Left ventricle myocardium inferior (tissue), 1 donor: Measurements from ENCODE around the gene ZKSCAN5. TPM values are rescaled to one million over a fixed set of nuclear protein-coding genes. Genes with fewer than 3 reads are reported as not detected.
"Not testable (repeated sequence)": the region's sequence is repeated elsewhere in the genome, so short reads cannot be mapped to it uniquely, and the experiment has no call there.

Experiments
- DNase-seq: peaks from one replicate; pipeline ENCODE4 v3.0.0-alpha.2; 2020
- H3K27ac ChIP-seq: fragments of 200-600 bp; replicated peaks from 2 replicates; pipeline ENCODE4 v1.8.0; 2021
- H3K27me3 ChIP-seq: fragments of 200-600 bp; 2 replicates; pipeline ENCODE4 v1.8.0; 2021; ENCODE audit warnings: low read depth
- H3K36me3 ChIP-seq: fragments of 200-600 bp; 2 replicates; pipeline ENCODE4 v1.8.0; 2021
- H3K4me1 ChIP-seq: fragments of 200-600 bp; 2 replicates; pipeline ENCODE4 v1.8.0; 2021
- H3K4me3 ChIP-seq: fragments of 200-600 bp; 2 replicates; pipeline ENCODE4 v1.8.0; 2021; ENCODE audit warnings: mild to moderate bottlenecking, moderate library complexity
- H3K9me3 ChIP-seq: fragments of 200-600 bp; replicated peaks from 2 replicates; pipeline ENCODE4 v1.8.0; 2021
- intact Hi-C: fragments of 100-400 bp; cut with micrococcal nuclease; formaldehyde crosslinking; loops from one replicate; pipeline ENCODE4 v1.11.0; 2022
- total RNA-seq: library from RNA; stranded (reverse); fragmentation: NEBNext Ultra II Directional; extraction: Animal tissue kit (Norgen Biotek cat#: 25700); gene quantifications from one replicate; pipeline ENCODE4 v1.2.1, GENCODE V29; 2021
- TF ChIP-seq, protein P1 (sequence below): fragments of 200-600 bp; IDR thresholded peaks from 2 replicates; pipeline ENCODE4 v1.8.0; 2021; ENCODE audit warnings: antibody characterized with exemption, mild to moderate bottlenecking, borderline replicate concordance
- donor health status: DM: no; HTN: yes; CAD: no; lungs with severe emphysema.

The ZKSCAN5 gene
- total RNA-seq, 1 donor from 2014 or later = 6.0 TPM

DNA sequence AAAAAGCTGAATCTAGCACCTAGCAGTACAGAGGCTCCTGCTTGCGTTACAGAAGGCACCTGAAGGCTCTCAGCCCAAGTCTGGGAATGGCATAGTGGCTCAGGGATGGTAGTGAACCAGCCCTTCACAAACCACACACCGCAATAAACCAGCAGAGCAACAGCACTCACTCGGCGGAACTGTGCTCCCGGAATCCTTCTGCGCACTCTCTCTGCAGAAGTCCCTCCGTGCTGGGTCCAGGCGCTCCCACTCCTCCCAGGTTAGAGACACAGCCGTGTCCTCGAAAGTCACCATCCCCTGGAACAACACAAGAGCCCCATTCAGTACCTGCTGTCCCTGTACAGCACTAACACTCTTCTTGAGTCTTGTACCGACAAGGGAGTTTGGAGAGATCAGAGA is 5.9 kb upstream of the ZKSCAN5 start:
- Histone ChIP-seq H3K27ac (no peak overlapping the region), H3K4me3 (peak overlapping the region; percentile 99), H3K9me3 (peaks cover 23% of the 10 kb centered on the region), H3K36me3 (peaks cover 51% of the 10 kb centered on the region), H3K27me3 (no peaks in the 10 kb centered on the region), H3K4me1 (peaks cover 42% of the 10 kb centered on the region)
- TF ChIP-seq, protein P1, sequence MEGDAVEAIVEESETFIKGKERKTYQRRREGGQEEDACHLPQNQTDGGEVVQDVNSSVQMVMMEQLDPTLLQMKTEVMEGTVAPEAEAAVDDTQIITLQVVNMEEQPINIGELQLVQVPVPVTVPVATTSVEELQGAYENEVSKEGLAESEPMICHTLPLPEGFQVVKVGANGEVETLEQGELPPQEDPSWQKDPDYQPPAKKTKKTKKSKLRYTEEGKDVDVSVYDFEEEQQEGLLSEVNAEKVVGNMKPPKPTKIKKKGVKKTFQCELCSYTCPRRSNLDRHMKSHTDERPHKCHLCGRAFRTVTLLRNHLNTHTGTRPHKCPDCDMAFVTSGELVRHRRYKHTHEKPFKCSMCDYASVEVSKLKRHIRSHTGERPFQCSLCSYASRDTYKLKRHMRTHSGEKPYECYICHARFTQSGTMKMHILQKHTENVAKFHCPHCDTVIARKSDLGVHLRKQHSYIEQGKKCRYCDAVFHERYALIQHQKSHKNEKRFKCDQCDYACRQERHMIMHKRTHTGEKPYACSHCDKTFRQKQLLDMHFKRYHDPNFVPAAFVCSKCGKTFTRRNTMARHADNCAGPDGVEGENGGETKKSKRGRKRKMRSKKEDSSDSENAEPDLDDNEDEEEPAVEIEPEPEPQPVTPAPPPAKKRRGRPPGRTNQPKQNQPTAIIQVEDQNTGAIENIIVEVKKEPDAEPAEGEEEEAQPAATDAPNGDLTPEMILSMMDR = no peak
- DNase-seq = no peak
- intact Hi-C loops = no loop called here

DNA sequence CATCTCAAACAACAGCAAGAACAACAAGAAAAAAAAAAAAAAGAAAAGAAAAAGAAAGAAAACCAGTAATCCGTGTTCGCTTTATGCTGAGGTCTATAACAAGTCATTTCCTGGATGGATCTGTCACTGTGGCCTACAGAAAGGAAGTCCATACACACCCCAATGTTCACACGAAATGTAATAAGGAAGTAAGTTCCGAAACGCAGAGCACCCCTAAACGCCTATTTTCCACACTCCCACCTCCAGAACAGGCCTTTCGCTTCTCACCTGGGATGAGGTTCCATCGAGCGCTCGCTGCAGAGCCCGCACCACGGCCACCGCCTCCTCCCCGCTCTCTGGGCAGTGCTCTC is 5.1 kb upstream of the ZKSCAN5 start:
- TF ChIP-seq, protein P1 = no peak
- Histone ChIP-seq H3K4me3 (peak overlapping the region; percentile 99), H3K27ac (peak overlapping the region; percentile 96), H3K9me3 (peaks cover 15% of the 10 kb centered on the region), H3K4me1 (peaks cover 47% of the 10 kb centered on the region), H3K27me3 (no peaks in the 10 kb centered on the region), H3K36me3 (peaks cover 43% of the 10 kb centered on the region)
- no peak for DNase-seq
- intact Hi-C loops = no loop called here

GRCh38 chr7:99499721-99500636 is 4.5 kb upstream of the ZKSCAN5 start, which contains the start of gene ZNF394:
TSS of gene ZNF394 (minus strand) at chr7:99500281. CDS start at chr7:99500093, 188 bp downstream.
- Histone ChIP-seq H3K27ac (peak within 1 kb of the TSS; percentile 96), H3K9me3 (peaks cover 9% of the 10 kb centered on the region), H3K4me3 (peak within 1 kb of the TSS; percentile 99), H3K4me1 (peaks cover 53% of the 10 kb centered on the region), H3K27me3 (no peaks in the 10 kb centered on the region), H3K36me3 (peaks cover 36% of the 10 kb centered on the region)
- DNase-seq = peak; percentile 91
- intact Hi-C loops = no loop called here
- TF ChIP-seq, protein P1 = no peak

DNA sequence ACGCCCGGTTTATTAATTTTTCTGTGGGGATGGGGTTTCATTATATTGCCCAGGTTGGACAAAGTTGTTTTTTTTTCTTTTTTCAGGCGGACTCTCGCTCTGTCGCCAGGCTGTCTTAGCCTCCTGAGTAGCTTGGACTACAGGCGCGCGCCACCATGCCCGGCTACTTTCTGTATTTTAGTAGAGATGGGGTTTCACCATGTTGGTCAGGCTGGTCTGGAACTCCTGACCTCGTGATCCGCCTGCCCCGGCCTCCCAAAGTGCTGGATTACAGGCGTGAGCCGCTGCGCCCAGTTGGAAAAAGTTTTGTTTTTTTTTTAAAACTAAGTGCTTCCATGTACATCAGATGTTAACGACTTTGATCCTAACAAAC is 3.8 kb upstream of the ZKSCAN5 start:
- DNase-seq = no peak
- Histone ChIP-seq H3K4me3 (peak overlapping the region; percentile 99), H3K27ac (peak overlapping the region; percentile 96), H3K4me1 (peaks cover 58% of the 10 kb centered on the region), H3K27me3 (no peaks in the 10 kb centered on the region), H3K36me3 (peaks cover 30% of the 10 kb centered on the region), H3K9me3 (peaks cover 2% of the 10 kb centered on the region)
- intact Hi-C loops = no loop called here
- TF ChIP-seq, protein P1 = no peak

DNA sequence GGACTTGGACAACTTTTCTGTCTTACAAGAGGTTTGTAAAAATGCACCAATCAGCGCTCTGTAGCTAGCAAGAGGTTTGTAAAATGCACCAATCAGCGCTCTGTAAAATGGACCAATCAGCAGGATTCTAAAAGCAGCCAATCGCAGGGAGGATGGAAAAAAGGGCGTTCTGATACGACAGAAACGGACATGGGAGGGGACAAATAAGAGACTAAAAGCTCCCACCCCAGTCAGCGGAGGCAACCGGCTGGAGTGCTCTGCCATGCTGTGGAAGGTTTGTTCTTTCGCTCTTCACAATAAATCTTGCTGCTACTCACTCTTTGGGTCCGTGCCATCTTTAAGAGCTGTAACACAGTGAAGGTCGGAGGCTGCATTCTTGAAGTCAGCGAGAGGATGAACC is 3.2 kb upstream of the ZKSCAN5 start:
- peaks cover 24% of the 10 kb centered on the region for H3K36me3 ChIP-seq
- intact Hi-C loops, H3K9me3 ChIP-seq, DNase-seq, H3K27me3 ChIP-seq: not testable (repeated sequence)
- H3K27ac ChIP-seq = peak overlapping the region; percentile 96
- peaks cover 64% of the 10 kb centered on the region for H3K4me1 ChIP-seq
- peak overlapping the region; percentile 99 for H3K4me3 ChIP-seq

GRCh38 chr7:99504281-99504602 is 220 bp upstream of the ZKSCAN5 start:
- H3K4me3 ChIP-seq = peak overlapping the region; percentile 71
- no peaks in the 10 kb centered on the region for H3K27me3 ChIP-seq
- peak overlapping the region; percentile 99 for H3K27ac ChIP-seq
- peaks cover 61% of the 10 kb centered on the region for H3K4me1 ChIP-seq
- TF ChIP-seq, protein P1 = no peak
- no peak for DNase-seq
- intact Hi-C loops = no loop called here
- no peaks in the 10 kb centered on the region for H3K36me3 ChIP-seq
- no peaks in the 10 kb centered on the region for H3K9me3 ChIP-seq
